HUES6 (cell line): ENCODE data around the gene ARHGDIB.

Experiments used
- H3K27ac ChIP-seq: 2 replicates; pipeline ENCODE4 v1.7.0; 2013; ENCODE audit warnings: low read depth, mild to moderate bottlenecking, low read length, inconsistent platforms
- H3K27me3 ChIP-seq: 2 replicates; pipeline ENCODE4 v1.6.1; 2013; ENCODE audit warnings: low read length; ENCODE audit not compliant: control insufficient read depth, insufficient read depth
- H3K36me3 ChIP-seq: 2 replicates; pipeline ENCODE4 v1.6.1; 2013; ENCODE audit warnings: low read length; ENCODE audit not compliant: control insufficient read depth, insufficient read depth
- H3K4me1 ChIP-seq: 2 replicates; pipeline ENCODE4 v1.6.1; 2013; ENCODE audit warnings: low read length; ENCODE audit not compliant: control insufficient read depth, insufficient read depth
- H3K4me3 ChIP-seq: 2 replicates; pipeline ENCODE4 v1.5.1; 2013; ENCODE audit warnings: low read depth, low read length
- H3K9ac ChIP-seq: one replicate; pipeline ENCODE4 v1.6.1; 2013; ENCODE audit warnings: mild to moderate bottlenecking, low read length
- H3K9me3 ChIP-seq: 2 replicates; pipeline ENCODE4 v1.6.1; 2013; ENCODE audit warnings: low read depth, low read length; ENCODE audit not compliant: control insufficient read depth, insufficient read depth

Gene ARHGDIB

GRCh38 chr12:14907953-14908352, 53.4 kb downstream of the ARHGDIB start:
- Histone ChIP-seq H3K9ac (no peak overlapping the region), H3K36me3 (no peaks in the 10 kb centered on the region), H3K9me3 (no peaks in the 10 kb centered on the region), H3K4me3 (no peak overlapping the region), H3K27me3 (no peaks in the 10 kb centered on the region), H3K27ac (no peak overlapping the region), H3K4me1 (no peaks in the 10 kb centered on the region)

- Histone ChIP-seq H3K4me3 (no peak overlapping the region), H3K4me1 (no peaks in the 10 kb centered on the region), H3K36me3 (no peaks in the 10 kb centered on the region), H3K9me3 (no peaks in the 10 kb centered on the region), H3K9ac (no peak overlapping the region), H3K27ac (no peak overlapping the region), H3K27me3 (no peaks in the 10 kb centered on the region)
These were observed 55.3 kb downstream of the ARHGDIB start for GRCh38 chr12:14906114-14906513.

- Histone ChIP-seq H3K27me3 (no peaks in the 10 kb centered on the region), H3K27ac (no peak overlapping the region), H3K9ac (no peak overlapping the region), H3K4me1 (no peaks in the 10 kb centered on the region), H3K36me3 (no peaks in the 10 kb centered on the region), H3K9me3 (no peaks in the 10 kb centered on the region), H3K4me3 (no peak overlapping the region)
These were observed 56.0 kb downstream of the ARHGDIB start for GRCh38 chr12:14905269-14906004.

- Histone ChIP-seq H3K27ac (no peak overlapping the region), H3K4me1 (no peaks in the 10 kb centered on the region), H3K27me3 (no peaks in the 10 kb centered on the region), H3K36me3 (no peaks in the 10 kb centered on the region), H3K4me3 (no peak overlapping the region), H3K9ac (no peak overlapping the region), H3K9me3 (no peaks in the 10 kb centered on the region)
These were observed 56.5 kb downstream of the ARHGDIB start for GRCh38 chr12:14904854-14905253.

- Histone ChIP-seq H3K27me3 (no peaks in the 10 kb centered on the region), H3K27ac (no peak overlapping the region), H3K4me1 (no peaks in the 10 kb centered on the region), H3K9me3 (no peaks in the 10 kb centered on the region), H3K9ac (no peak overlapping the region), H3K36me3 (no peaks in the 10 kb centered on the region), H3K4me3 (no peak overlapping the region)
These were observed 57.9 kb downstream of the ARHGDIB start for GRCh38 chr12:14903386-14904098.

- Histone ChIP-seq H3K4me1 (no peaks in the 10 kb centered on the region), H3K9ac (no peak overlapping the region), H3K27ac (no peak overlapping the region), H3K9me3 (no peaks in the 10 kb centered on the region), H3K27me3 (no peaks in the 10 kb centered on the region), H3K36me3 (no peaks in the 10 kb centered on the region), H3K4me3 (no peak overlapping the region)
These were observed 58.9 kb downstream of the ARHGDIB start for GRCh38 chr12:14902465-14902864.

GRCh38 chr12:14901228-14901562, 60.2 kb downstream of the ARHGDIB start:
- H3K27me3 ChIP-seq = no peaks in the 10 kb centered on the region
- no peaks in the 10 kb centered on the region for H3K4me1 ChIP-seq
- H3K9ac ChIP-seq = no peak overlapping the region
- no peaks in the 10 kb centered on the region for H3K36me3 ChIP-seq
- no peaks in the 10 kb centered on the region for H3K9me3 ChIP-seq
- no peak overlapping the region for H3K27ac ChIP-seq
- H3K4me3 ChIP-seq = no peak overlapping the region

- no peak overlapping the region for H3K9ac ChIP-seq
- no peak overlapping the region for H3K27ac ChIP-seq
- no peaks in the 10 kb centered on the region for H3K27me3 ChIP-seq
- H3K4me1 ChIP-seq = no peaks in the 10 kb centered on the region
- H3K4me3 ChIP-seq = no peak overlapping the region
- no peaks in the 10 kb centered on the region for H3K9me3 ChIP-seq
- no peaks in the 10 kb centered on the region for H3K36me3 ChIP-seq
These were observed 60.7 kb downstream of the ARHGDIB start for GRCh38 chr12:14900521-14901227.

- no peaks in the 10 kb centered on the region for H3K36me3 ChIP-seq
- H3K27me3 ChIP-seq = no peaks in the 10 kb centered on the region
- H3K4me3 ChIP-seq = no peak overlapping the region
- no peaks in the 10 kb centered on the region for H3K4me1 ChIP-seq
- H3K27ac ChIP-seq = no peak overlapping the region
- H3K9ac ChIP-seq = no peak overlapping the region
- H3K9me3 ChIP-seq = no peaks in the 10 kb centered on the region
These were observed 64.8 kb downstream of the ARHGDIB start for GRCh38 chr12:14896521-14897169.

GRCh38 chr12:14893506-14894250, 67.7 kb downstream of the ARHGDIB start:
- Histone ChIP-seq H3K9ac (no peak overlapping the region), H3K9me3 (no peaks in the 10 kb centered on the region), H3K27me3 (no peaks in the 10 kb centered on the region), H3K36me3 (no peaks in the 10 kb centered on the region), H3K4me1 (no peaks in the 10 kb centered on the region), H3K27ac (no peak overlapping the region), H3K4me3 (no peak overlapping the region)
